ENCODE data around the gene TLCD3A.
"Not testable (repeated sequence)": the region's sequence is repeated elsewhere in the genome, so short reads cannot be mapped to it uniquely, and the experiment has no call there.

TLCD3A gene

GRCh38 chr17:778096-778495 lies 45.7 kb downstream of the TLCD3A start:
- TF ChIP-seq POLR2A (IDR thresholded peaks at IDR 0.05; ENCODE audit: low read depth, low read length), result no peak
- FAIRE-seq, result no peak
- no peak for DNase-seq (ENCODE audit: insufficient read length, low spot score)

- peak; percentile 93 for TF ChIP-seq POLR2A (IDR thresholded peaks at IDR 0.05; ENCODE audit: low read depth, low read length)
- FAIRE-seq (no peak), DNase-seq (ENCODE audit: insufficient read length, low spot score) (peak; percentile 91)
Measured at GRCh38 chr17:781805-782731, 49.7 kb downstream of the TLCD3A start, which contains the start of the genes GLOD4 and MRM3. Gene GLOD4, minus strand, starts transcription at chr17:782280. Its CDS starts 25 bp downstream, at chr17:782255. Gene MRM3, plus strand, starts transcription at chr17:782353. Its CDS starts 26 bp downstream, at chr17:782379.

GRCh38 chr17:784143-784542 lies 51.7 kb downstream of the TLCD3A start:
- DNase-seq (ENCODE audit: insufficient read length, low spot score) (no peak), FAIRE-seq (no peak)
- no peak for TF ChIP-seq POLR2A (IDR thresholded peaks at IDR 0.05; ENCODE audit: low read depth, low read length)

- FAIRE-seq, result not testable (repeated sequence)
Measured at GRCh38 chr17:785901-786300, 53.5 kb downstream of the TLCD3A start.

GRCh38 chr17:787641-788221 lies 55.3 kb downstream of the TLCD3A start:
- no peak for TF ChIP-seq POLR2A (IDR thresholded peaks at IDR 0.05; ENCODE audit: low read depth, low read length)
- no peak for FAIRE-seq

More at GRCh38 chr17:785901-786300, 53.5 kb downstream of the TLCD3A start:
- DNase-seq (ENCODE audit: insufficient read length, low spot score), result not testable (repeated sequence)

GRCh38 chr17:788551-788950 lies 56.2 kb downstream of the TLCD3A start:
- no peak for TF ChIP-seq POLR2A (IDR thresholded peaks at IDR 0.05; ENCODE audit: low read depth, low read length)
- no peak for FAIRE-seq
- no peak for DNase-seq (ENCODE audit: insufficient read length, low spot score)

More at GRCh38 chr17:787641-788221, 55.3 kb downstream of the TLCD3A start:
- DNase-seq (ENCODE audit: insufficient read length, low spot score), result no peak

- FAIRE-seq, result no peak
- TF ChIP-seq POLR2A (IDR thresholded peaks at IDR 0.05; ENCODE audit: low read depth, low read length), result no peak
- DNase-seq (ENCODE audit: insufficient read length, low spot score), result no peak
Measured at GRCh38 chr17:789160-789840, 56.9 kb downstream of the TLCD3A start.

GRCh38 chr17:789931-790873 lies 57.8 kb downstream of the TLCD3A start:
- not testable (repeated sequence) for FAIRE-seq; DNase-seq (ENCODE audit: insufficient read length, low spot score)

- FAIRE-seq; DNase-seq (ENCODE audit: insufficient read length, low spot score): not testable (repeated sequence)
Measured at GRCh38 chr17:790874-791247, 58.5 kb downstream of the TLCD3A start.

- no peak for DNase-seq (ENCODE audit: insufficient read length, low spot score)
- no peak for TF ChIP-seq POLR2A (IDR thresholded peaks at IDR 0.05; ENCODE audit: low read depth, low read length)
- FAIRE-seq, result no peak
Measured at GRCh38 chr17:791829-792228, 59.4 kb downstream of the TLCD3A start.

- no peak for FAIRE-seq
- TF ChIP-seq POLR2A (IDR thresholded peaks at IDR 0.05; ENCODE audit: low read depth, low read length), result no peak
- no peak for DNase-seq (ENCODE audit: insufficient read length, low spot score)
Measured at GRCh38 chr17:792277-792676, 59.9 kb downstream of the TLCD3A start.
